Astrocyte of the spinal cord (primary cell): ENCODE measurements around the gene GTF2A1.
"Not testable (repeated sequence)": the region's sequence is repeated elsewhere in the genome, so short reads cannot be mapped to it uniquely, and the experiment has no call there.

ENCODE experiments used
- DNase-seq: peaks from one replicate; pipeline ENCODE4 v3.0.0; 2011; ENCODE audit warnings: low read depth, low spot score
- H3K4me3 ChIP-seq: 2 replicates; pipeline ENCODE4 v1.5.1; 2011; ENCODE audit warnings: low read depth, mild to moderate bottlenecking, low read length, moderate library complexity
- in situ Hi-C: cut with HindIII; loops from 2 replicates; pipeline ENCODE4 v1.10.0; 2017; ENCODE audit warnings: low sequenced_read_pairs
- TF ChIP-seq, protein P1 (sequence below): IDR thresholded peaks from 2 replicates; pipeline ENCODE4 v1.5.1; 2012; ENCODE audit warnings: low read depth, mild to moderate bottlenecking, low read length, inconsistent platforms

The GTF2A1 gene

DNA sequence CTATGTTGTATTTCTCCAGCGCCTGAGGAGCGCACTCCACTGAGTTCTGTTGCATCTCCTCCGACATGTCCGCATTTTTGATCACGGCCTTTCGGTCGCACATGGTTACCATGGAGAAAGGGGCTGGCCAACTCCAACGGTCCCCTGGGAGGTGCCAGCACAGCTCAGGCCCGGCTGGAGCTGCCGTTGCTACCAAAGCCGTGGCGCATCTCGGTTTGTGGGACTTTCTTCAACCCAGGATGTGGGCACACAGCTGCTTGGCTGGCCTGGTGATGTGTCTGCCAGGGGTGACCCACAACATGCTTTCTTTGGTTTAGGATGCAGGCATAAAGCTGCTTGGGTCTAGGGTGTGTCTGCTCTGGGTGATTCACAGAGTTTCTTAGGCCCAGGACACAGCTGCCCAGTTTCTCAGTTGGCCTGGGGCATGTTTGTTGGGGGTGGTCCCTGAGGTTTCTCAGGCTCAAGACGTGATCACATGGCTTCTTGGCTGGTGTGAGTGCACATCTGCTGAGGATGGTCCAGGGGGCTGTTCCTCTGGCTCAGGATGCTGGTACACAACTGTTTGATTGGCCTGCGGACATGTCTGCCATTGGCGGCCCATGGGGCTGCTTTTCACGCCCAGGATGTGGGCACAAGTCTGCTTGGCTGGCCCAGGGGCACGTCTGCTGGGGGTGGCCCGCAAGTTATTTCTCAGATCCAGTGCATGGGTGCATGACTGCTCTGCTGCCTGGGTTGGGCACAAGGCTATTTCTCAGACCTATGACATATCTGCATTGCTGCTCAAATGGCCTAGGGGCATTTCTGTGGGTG is 25.9 kb upstream of the GTF2A1 start:
- in situ Hi-C loops = no loop called here
- no peak for DNase-seq
- H3K4me3 ChIP-seq = no peak overlapping the region
- TF ChIP-seq, protein P1, sequence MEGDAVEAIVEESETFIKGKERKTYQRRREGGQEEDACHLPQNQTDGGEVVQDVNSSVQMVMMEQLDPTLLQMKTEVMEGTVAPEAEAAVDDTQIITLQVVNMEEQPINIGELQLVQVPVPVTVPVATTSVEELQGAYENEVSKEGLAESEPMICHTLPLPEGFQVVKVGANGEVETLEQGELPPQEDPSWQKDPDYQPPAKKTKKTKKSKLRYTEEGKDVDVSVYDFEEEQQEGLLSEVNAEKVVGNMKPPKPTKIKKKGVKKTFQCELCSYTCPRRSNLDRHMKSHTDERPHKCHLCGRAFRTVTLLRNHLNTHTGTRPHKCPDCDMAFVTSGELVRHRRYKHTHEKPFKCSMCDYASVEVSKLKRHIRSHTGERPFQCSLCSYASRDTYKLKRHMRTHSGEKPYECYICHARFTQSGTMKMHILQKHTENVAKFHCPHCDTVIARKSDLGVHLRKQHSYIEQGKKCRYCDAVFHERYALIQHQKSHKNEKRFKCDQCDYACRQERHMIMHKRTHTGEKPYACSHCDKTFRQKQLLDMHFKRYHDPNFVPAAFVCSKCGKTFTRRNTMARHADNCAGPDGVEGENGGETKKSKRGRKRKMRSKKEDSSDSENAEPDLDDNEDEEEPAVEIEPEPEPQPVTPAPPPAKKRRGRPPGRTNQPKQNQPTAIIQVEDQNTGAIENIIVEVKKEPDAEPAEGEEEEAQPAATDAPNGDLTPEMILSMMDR = no peak

DNA sequence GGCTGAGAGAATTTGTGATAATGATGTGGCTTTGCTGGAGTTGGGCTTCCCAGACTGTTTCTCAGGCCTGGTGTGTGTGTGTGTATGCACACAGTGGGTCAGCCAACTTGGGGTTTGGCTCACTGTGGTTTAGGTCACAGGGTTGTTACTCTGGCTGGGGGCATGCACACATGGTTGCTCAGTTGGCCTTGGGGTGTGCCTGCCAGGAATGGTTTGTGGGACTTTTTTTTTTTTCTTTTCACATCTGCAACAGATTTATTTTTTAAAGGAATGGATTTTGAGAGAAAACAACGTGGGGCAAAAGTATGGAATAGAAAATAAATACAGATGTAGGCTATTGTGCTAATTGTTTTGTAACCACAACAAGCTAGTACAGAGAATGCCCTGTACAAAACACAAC is 25.0 kb upstream of the GTF2A1 start:
- no peak for DNase-seq
- in situ Hi-C loops = no loop called here
- H3K4me3 ChIP-seq = no peak overlapping the region
- TF ChIP-seq, protein P1 = no peak

DNA sequence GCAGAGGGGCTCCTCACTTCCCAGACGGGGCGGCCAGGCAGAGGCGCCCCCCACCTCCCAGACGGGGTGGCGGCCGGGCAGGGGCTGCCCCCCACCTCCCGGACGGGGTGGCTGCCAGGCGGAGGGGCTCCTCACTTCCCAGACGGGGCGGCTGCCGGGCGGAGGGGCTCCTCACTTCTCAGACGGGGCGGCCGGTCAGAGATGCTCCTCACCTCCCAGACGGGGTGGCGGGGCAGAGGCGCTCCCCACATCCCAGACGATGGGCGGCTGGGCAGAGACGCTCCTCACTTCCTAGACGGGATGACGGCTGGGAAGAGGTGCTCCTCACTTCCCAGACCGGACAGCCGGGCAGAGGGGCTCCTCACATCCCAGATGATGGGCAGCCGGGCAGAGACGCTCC is 23.7 kb upstream of the GTF2A1 start:
- DNase-seq, in situ Hi-C loops, H3K4me3 ChIP-seq: not testable (repeated sequence)

- TF ChIP-seq, protein P1 = no peak
- DNase-seq = no peak
- H3K4me3 ChIP-seq = no peak overlapping the region
- in situ Hi-C loops = no loop called here
Measured at GRCh38 chr14:81243499-81243898, 22.7 kb upstream of the GTF2A1 start.

- DNase-seq, in situ Hi-C loops, H3K4me3 ChIP-seq: not testable (repeated sequence)
Measured at GRCh38 chr14:81236849-81237248, 16.1 kb upstream of the GTF2A1 start.

DNA sequence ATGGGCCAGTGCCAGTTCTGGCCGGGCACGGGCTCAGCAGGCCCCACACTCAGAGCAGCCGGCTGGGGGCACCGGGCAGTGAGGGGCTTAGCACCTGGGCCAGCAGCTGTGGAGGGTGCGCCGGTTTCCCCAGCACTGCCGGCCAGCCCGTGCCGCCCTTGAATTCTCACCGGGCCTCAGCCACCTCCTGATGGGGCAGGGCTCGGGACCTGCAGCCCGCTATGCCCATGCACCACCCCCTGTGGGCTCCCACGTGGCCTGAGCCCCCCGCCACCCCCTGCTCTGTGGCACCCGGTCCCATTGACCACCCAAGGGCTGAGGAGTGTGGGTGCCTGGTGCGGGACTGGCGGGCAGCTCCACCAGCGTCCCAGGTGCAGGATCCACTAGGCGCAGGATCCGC is 15.4 kb upstream of the GTF2A1 start:
- DNase-seq = no peak
- H3K4me3 ChIP-seq = no peak overlapping the region
- in situ Hi-C loops = no loop called here
- TF ChIP-seq, protein P1 = no peak

GRCh38 chr14:81235096-81235495 is 14.3 kb upstream of the GTF2A1 start:
- in situ Hi-C loops = no loop called here
- no peak for DNase-seq
- H3K4me3 ChIP-seq = no peak overlapping the region
- TF ChIP-seq, protein P1 = no peak
